HG03457 (cell line): ENCODE data around the gene NKAIN2.

ENCODE experiments used
- ATAC-seq: cut with Tn5 transposase; IDR thresholded peaks from one replicate; pipeline ENCODE4 v1.9.1; 2021; ENCODE audit warnings: moderate number of reproducible peaks; ENCODE audit not compliant: unreplicated experiment

NKAIN2 gene

DNA sequence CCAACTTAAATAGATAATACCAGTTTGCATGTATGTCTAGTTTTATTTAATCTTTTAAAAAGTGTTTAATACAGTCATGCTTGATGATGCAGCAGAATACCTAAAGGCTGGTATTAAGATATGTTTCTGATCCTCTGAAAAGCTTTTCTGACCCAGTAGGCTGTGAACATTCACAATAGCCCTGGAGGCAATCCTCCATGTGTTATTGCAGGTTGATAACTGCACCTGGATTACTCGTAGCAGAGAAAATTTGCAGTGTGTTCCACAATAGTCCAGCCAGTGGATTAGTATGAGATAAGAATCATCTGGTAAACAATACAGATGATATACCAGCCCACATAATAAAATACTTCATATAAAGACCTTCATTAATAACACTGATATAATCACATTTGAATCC is 979.7 kb downstream of the NKAIN2 start:
- ATAC-seq: no peak

GRCh38 chr6:124791156-124791555 is 987.5 kb downstream of the NKAIN2 start:
- ATAC-seq: no peak

GRCh38 chr6:124792386-124792785 is 988.7 kb downstream of the NKAIN2 start:
- ATAC-seq: no peak

DNA sequence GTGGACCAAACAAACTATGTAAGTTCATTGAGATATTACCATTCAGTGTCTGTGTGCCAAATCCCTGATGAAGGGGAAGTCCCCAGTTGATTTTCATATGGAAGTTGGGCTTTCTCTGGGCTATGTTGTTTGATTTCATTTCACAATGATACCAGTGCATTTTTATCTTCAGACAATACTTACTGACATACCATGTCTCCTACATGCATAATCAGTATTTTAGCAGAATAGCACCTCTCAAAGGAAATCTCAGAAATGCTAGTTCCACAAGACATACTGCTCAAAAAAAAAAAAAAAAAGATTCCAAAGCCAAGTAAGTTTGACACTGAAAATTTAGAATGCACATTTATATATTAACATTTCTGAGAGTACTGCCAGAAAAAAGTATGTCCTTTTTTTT is 989.7 kb downstream of the NKAIN2 start:
- no peak for ATAC-seq

DNA sequence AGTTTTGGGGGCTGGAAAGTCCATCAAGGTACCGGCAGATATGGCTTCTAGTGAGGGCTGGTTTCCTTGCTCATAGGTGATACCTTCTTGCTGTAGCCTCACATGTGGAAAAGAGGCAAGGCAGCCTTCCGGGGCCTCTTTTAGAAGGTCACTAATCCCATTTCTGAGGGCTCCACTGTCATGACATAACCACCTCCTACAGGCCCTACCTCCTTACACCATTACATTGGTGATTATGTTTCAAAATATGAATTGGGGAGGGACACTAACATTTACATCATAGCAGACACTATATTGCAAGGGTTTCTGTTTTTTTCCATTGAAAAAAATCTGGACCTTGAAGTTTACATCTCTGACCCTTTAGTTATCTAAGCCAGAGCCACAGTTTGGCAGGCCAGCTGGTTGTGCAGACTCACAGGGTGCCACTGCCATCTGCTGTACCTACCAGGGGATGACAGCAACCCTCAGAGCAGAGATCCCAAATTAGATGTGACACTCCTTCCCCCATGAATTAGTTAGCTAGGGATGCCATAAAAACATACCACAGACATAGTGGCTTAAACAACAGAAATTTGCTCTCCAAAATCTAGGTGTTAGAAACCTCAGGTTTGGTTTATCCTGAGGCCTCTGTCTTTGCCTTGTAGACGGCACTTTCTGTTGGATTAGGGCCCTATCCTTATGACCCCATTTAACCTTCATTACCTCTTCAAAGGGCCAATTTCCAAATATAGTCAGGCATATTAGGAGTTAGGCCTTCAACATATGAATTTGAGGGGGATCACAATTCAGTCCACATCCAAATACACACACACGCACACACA is 992.2 kb downstream of the NKAIN2 start:
- ATAC-seq: no peak

DNA sequence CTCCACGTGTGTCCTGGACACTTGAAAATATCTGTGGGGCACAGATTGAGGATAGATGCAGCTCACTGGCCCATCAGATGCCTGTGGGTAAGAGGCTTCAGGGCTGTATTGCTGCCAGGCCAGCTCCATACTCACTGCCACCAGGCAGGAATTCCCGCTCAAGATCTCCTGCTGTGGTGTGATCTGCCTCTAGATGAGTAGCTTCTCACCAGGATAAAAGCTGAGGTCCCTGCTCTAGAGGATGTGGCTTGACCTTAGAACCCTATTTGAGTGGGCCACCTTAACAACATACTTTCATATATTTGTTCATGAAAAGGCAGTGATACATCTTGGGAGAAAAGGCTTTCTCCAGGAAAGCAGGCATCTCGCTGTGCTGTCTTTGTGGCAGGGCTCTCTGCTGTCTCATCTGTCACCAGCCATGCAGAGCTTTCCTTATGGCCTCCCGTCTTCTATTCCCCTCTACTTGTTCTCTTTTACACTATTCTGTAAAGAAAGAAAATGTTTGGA is 992.9 kb downstream of the NKAIN2 start:
- ATAC-seq: no peak

DNA sequence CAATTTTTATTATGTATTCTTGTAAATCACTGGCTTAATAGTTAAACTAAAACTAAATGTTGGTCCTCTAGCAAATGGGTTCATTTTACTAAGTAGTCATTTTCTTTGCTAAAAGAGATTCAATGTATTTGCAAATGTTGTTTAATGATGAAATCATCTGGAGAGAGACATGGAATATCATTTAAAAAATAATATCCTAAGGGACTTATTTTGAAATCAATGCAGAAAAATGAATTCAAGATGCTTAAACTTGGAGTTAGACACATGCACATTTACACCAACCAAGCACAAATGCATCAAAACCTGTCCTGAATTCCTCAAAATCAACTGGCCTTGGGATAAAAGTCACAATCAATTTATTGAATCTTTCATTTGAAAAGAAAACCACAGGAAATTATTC is 993.6 kb downstream of the NKAIN2 start:
- ATAC-seq: no peak

DNA sequence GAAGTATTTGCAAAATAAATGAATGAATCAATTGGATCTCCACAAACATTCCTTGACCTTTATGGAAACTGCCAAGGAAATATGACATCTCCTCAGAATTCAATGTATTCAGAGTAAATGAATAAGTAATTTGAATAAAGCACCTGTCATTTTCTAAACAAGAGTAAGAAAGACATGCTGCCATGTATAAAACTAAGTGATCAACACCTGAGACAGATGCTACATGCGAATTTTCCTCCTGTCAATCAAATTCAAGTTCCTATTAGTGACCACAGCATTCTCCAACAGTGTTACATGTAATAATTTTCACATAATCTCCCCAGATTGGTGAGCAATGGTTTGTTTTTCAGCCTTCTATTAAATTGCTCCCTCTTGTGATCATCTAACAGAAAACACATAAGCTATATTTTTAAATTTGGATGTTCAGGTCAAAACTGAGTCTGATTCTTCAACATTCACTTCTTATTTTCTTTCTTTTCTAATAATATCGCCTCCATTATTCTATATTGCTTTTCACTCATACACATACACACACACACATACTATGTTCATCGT is 995.4 kb downstream of the NKAIN2 start:
- no peak for ATAC-seq

- ATAC-seq: no peak
These were observed 996.0 kb downstream of the NKAIN2 start for GRCh38 chr6:124799638-124800037.

DNA sequence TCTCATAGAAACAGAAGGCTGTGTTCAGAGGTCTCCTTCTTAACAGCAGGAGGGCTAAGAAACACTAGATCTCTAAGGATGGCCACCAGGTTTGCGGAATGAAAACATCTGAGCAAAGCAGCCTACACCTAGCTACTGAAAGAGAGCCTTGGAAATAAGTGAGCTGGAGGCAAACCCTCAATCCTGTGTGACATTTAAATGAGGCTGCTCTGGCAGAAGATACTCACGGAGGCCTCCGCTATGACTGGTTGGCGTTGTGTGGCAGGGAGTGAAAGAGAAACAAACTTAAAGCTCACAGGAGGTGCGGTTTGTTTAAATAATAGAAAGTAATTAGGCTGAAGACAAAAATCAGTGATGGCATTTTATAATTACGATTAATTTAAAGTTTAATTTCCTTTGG is 996.6 kb downstream of the NKAIN2 start:
- no peak for ATAC-seq

- no peak for ATAC-seq
These were observed 1008.4 kb downstream of the NKAIN2 start for GRCh38 chr6:124812067-124812466.

GRCh38 chr6:124819346-124819745 is 1015.7 kb downstream of the NKAIN2 start:
- ATAC-seq: no peak

DNA sequence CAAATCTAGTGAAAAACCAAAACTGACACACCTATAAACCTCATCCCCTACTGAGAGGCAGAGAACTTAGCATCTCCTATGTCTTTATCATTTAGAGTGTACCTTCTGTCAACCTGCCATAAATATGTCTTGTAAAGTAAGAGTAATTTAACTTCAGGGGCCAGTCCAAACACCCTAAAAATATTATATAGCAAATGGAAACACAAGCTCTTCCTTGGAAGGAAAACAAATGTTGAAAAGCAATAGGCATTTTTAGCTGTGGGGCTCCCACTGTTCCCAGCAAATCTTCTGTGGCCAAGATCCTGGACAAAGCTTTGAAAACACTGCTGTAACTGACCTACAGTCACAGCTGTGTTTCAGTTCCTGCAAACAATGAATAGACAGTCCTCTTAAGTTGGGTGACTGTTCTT is 1018.5 kb downstream of the NKAIN2 start:
- ATAC-seq: no peak

DNA sequence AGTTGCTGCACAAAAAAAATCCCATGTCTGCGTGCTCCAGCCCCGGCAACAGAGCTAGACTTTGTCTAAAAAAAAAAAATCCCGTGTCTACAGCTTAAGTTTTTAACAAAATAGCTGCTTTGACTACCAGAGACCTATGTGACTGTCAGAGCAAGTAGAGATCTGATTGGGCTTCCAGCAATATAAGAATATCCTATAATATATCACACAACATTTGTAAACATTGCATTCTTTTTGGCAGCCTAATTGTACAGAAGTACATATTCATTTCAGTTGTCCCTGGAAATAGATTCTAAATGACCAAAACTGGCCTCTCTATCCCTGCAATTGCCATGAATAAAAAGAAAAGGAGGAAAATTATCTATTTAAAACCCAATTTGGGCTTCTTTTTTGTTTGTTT is 1019.1 kb downstream of the NKAIN2 start:
- no peak for ATAC-seq

DNA sequence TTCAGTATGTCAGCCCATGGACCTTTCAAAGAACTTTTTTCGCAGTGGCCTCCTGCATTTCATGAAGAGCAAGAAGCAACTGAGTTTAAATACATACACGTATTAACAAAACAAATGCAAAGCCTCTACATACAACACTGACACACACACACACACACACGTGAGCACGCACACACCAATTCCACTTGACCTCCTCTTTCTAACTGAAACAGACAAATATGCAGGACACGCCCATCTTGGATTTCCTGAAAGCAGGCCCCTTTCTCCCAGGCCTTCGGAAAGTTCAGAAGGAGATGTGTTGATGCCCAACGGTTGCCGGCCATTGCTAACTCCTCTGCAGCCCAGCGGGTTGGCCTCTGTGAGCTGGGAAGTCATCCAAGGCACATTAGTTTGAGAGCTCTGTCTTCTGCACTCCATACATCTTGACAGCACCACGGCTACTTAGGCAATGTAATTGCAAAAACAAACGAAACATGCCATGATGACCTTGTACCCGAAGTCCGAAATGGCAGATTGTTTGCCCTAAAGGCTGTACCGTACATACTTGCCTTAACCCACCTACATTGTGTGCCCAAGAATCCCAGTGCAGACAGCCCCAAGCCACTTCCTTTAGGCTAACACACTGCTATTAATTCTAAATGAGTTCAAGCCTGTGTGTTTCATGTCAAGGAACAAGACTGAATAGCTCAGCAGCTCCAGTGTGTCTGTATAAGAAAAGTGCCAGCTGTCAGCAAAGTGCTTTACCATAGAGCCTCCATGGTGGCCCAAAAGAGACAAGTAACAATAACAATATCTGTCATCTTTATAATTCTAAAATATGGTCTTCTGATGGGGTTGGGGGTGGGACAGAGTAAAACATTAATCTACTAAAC is 1019.8 kb downstream of the NKAIN2 start:
- ATAC-seq: no peak

DNA sequence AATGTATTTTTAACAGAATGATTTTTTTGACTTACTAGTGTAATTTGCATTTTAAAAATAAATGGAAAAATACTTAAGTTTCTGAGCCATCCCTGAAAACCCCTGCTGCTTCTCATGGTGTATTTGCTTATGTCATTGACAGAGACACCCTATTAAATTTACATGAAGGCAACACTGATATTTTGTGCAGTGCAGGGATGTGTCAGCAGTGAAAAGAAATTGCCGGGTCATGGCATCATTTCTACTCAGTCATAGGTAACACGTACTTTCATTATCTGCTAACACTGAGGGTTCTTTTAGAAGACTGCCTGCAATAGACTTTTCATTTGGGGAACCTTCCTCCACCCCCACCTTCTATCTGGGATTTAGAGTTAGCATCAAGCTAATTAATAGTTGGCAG is 1021.9 kb downstream of the NKAIN2 start:
- no peak for ATAC-seq

- no peak for ATAC-seq
These were observed 1026.2 kb downstream of the NKAIN2 start for GRCh38 chr6:124829822-124830221.

DNA sequence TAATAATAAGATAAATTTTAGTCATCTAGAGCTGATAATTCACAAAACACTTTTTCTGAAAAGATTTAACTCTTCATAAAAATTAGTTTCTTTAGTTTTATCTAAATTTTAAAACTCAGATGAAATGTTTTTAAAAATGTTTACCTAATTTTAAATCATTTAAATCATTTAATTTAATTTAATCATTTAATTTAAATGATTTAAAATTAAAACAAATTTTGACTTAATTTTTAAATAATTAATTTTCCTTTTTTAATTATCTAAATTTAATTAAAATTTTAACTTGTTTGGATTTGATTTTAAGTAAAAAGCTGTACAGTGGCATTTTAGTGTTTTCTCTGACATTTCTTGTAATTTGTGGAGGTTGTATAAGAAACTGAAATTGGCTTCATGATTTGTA is 1026.8 kb downstream of the NKAIN2 start:
- no peak for ATAC-seq

GRCh38 chr6:124854338-124854922 is 1050.8 kb downstream of the NKAIN2 start:
- no peak for ATAC-seq

DNA sequence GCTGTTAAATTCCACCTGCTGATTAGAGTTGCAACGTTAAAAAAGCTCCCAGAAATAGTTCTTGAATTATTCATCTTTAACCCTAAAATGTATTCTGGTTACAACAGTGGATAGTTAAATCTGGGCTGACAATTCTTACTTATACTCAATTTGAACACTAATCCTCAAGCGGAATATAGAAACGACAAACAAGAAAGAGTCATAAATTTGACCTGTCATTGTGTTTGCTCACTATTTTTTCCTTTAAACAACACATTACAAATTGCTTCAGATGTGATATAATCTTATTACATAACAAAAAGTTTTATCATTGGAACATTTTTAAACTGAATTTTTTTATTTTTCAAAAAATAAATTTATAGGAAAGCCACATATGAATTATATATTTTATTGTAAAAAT is 1054.1 kb downstream of the NKAIN2 start:
- no peak for ATAC-seq

- ATAC-seq: no peak
These were observed 1054.9 kb downstream of the NKAIN2 start for GRCh38 chr6:124858564-124858963.
